Gastroesophageal sphincter (tissue), 4 donors: ENCODE results near the gene MPZL1. TPM values are rescaled to one million over a fixed set of nuclear protein-coding genes. Genes with fewer than 3 reads are reported as not detected.
"Not testable (repeated sequence)": the region's sequence is repeated elsewhere in the genome, so short reads cannot be mapped to it uniquely, and the experiment has no call there.

ENCODE experiments used
- ATAC-seq: fragments of 150-250 bp; one replicate; pipeline ENCODE4 v1.9.1; 2016; ENCODE audit warnings: mild to moderate bottlenecking, moderate library complexity
- H3K27ac ChIP-seq, 4 donors: fragments of 200-600 bp; sonication (generic) in 3 of 4; 1 replicate in 3 of 4; 2 replicates in 1 of 4; pipeline ENCODE4 v1.5.1; 2016 to 2019
- H3K27me3 ChIP-seq: fragments of 200-600 bp; sonication (generic); one replicate; pipeline ENCODE4 v1.5.1; 2019
- H3K36me3 ChIP-seq, 2 donors: fragments of 200-600 bp; sonication (generic); one replicate each; pipeline ENCODE4 v1.5.1; 2019; ENCODE audit warnings: control low read depth in 1 of 2
- H3K4me1 ChIP-seq, 3 donors: fragments of 200-600 bp; sonication (generic); 1 replicate in 2 of 3; 2 replicates in 1 of 3; pipeline ENCODE4 v1.5.1; 2016 to 2019; ENCODE audit warnings: control low read depth in 2 of 3
- H3K4me3 ChIP-seq, 2 donors: fragments of 200-600 bp; sonication (generic); one replicate each; pipeline ENCODE4 v1.5.1; 2019; ENCODE audit warnings: mild to moderate bottlenecking in 1 of 2, moderate library complexity in 1 of 2
- H3K9me3 ChIP-seq, 3 donors: fragments of 200-600 bp; sonication (generic); one replicate each; pipeline ENCODE4 v1.5.1; 2017 to 2019; ENCODE audit warnings: control low read depth in 2 of 3
- CTCF ChIP-seq, 4 experiments: fragments of 200-600 bp in 2 of 4; fragments of 450-650 bp in 2 of 4; sonication (generic) in 1 of 4; IDR thresholded peaks; one replicate each; pipeline ENCODE4 v1.5.1; 2017 to 2019; ENCODE audit warnings: antibody characterized with exemption in 4 of 4, mild to moderate bottlenecking in 2 of 4, moderate library complexity in 2 of 4
- EP300 ChIP-seq: sonication (generic); formaldehyde crosslinking; IDR thresholded peaks from one replicate; pipeline ENCODE4 v1.6.1; 2017; ENCODE audit warnings: antibody characterized with exemption, mild to moderate bottlenecking
- POLR2A ChIP-seq, 2 donors: fragments of 450-650 bp; IDR thresholded peaks; one replicate each; pipeline ENCODE4 v1.6.1; 2017; ENCODE audit warnings: antibody characterized with exemption in 2 of 2, mild to moderate bottlenecking in 2 of 2, moderate library complexity in 1 of 2
- POLR2AphosphoS5 ChIP-seq: sonication (generic); formaldehyde crosslinking; IDR thresholded peaks from one replicate; pipeline ENCODE4 v1.6.1; 2017; ENCODE audit warnings: antibody characterized with exemption
- WGBS, 2 donors: methylation state at CpG; one replicate each; pipeline ENCODE4 v1.1.5; 2018; ENCODE audit warnings: low coverage in 1 of 2; 5-methylcytosine and 5-hydroxymethylcytosine counted together
- total RNA-seq, 4 donors: library from RNA; depleted of rRNA; stranded (reverse); fragments of >200 nt; gene quantifications; one replicate each; pipeline ENCODE4 v1.1.0, GENCODE V29; 2016

The MPZL1 gene
- total RNA-seq, 4 donors from 2014 or later = 83.7 to 127 (median 95.8) TPM

- ATAC-seq = no peak
- 95 to 98% methylated on average over 4 of the region's 4 CpGs for WGBS, 2 donors
- H3K4me3 ChIP-seq = no peak overlapping the region
Observed at GRCh38 chr1:167802235-167802634, 80.5 kb downstream of the MPZL1 start.

GRCh38 chr1:167803358-167804207 lies 81.8 kb downstream of the MPZL1 start:
- peak; percentile 56 for TF ChIP-seq POLR2AphosphoS5
- no peak for TF ChIP-seq EP300
- TF ChIP-seq POLR2A (IDR thresholded peaks at IDR 0.05) = no peak
- peak; percentile 81 to 96 (median 92) for TF ChIP-seq CTCF (IDR thresholded peaks at IDR 0.05)
- no peaks in the 10 kb centered on the region for H3K27me3 ChIP-seq
- H3K4me3 ChIP-seq = no peak overlapping the region
- H3K36me3 ChIP-seq = no peaks in the 10 kb centered on the region
- peak; percentile 95 for ATAC-seq
- no peaks in the 10 kb centered on the region for H3K9me3 ChIP-seq
- peaks cover 0 to 23% (median 0%) of the 10 kb centered on the region in 3 donors for H3K4me1 ChIP-seq
- H3K27ac ChIP-seq = no peak overlapping the region
- WGBS, 2 donors = 8 to 20% methylated on average over 8 to 12 of the region's 12 CpGs

More at GRCh38 chr1:167802235-167802634, 80.5 kb downstream of the MPZL1 start:
- no peak overlapping the region for H3K27ac ChIP-seq
- TF ChIP-seq POLR2A (IDR thresholded peaks at IDR 0.05) (no peak), EP300 (no peak), CTCF (IDR thresholded peaks at IDR 0.05) (no peak), POLR2AphosphoS5 (no peak)
- no peaks in the 10 kb centered on the region for H3K9me3 ChIP-seq
- H3K27me3 ChIP-seq = no peaks in the 10 kb centered on the region
- H3K36me3 ChIP-seq = no peaks in the 10 kb centered on the region
- peaks cover 3 to 36% (median 5%) of the 10 kb centered on the region in 3 donors for H3K4me1 ChIP-seq

- TF ChIP-seq EP300 = no peak
- TF ChIP-seq CTCF (IDR thresholded peaks at IDR 0.05) = no peak
- TF ChIP-seq POLR2A (IDR thresholded peaks at IDR 0.05) = no peak
- no peak for TF ChIP-seq POLR2AphosphoS5
- WGBS, 2 donors = 86 to 88% methylated on average over 3 to 4 of the region's 4 CpGs
- no peak overlapping the region for H3K27ac ChIP-seq
Observed at GRCh38 chr1:167805041-167805556, 83.3 kb downstream of the MPZL1 start.

GRCh38 chr1:167806235-167806634 lies 84.5 kb downstream of the MPZL1 start:
- WGBS, 2 donors = no CpG with 5 or more reads among the region's 23 CpGs
- H3K36me3 ChIP-seq, ATAC-seq, H3K9me3 ChIP-seq, H3K27ac ChIP-seq, H3K4me3 ChIP-seq, H3K27me3 ChIP-seq: not testable (repeated sequence)
- H3K4me1 ChIP-seq = peaks cover 0 to 21% (median 0%) of the 10 kb centered on the region in 3 donors

More at GRCh38 chr1:167805041-167805556, 83.3 kb downstream of the MPZL1 start:
- H3K9me3 ChIP-seq = no peaks in the 10 kb centered on the region
- H3K4me3 ChIP-seq = no peak overlapping the region
- no peaks in the 10 kb centered on the region for H3K27me3 ChIP-seq
- H3K4me1 ChIP-seq = peaks cover 0 to 21% (median 0%) of the 10 kb centered on the region in 3 donors
- no peaks in the 10 kb centered on the region for H3K36me3 ChIP-seq
- ATAC-seq = no peak

- peaks cover 0 to 21% (median 0%) of the 10 kb centered on the region in 3 donors for H3K4me1 ChIP-seq
- H3K27me3 ChIP-seq, ATAC-seq, H3K27ac ChIP-seq, H3K4me3 ChIP-seq, H3K9me3 ChIP-seq, H3K36me3 ChIP-seq: not testable (repeated sequence)
- 96% methylated on average over 4 of the region's 12 CpGs; no CpG with 5 or more reads in 1 of the 2 donors for WGBS, 2 donors
Observed at GRCh38 chr1:167806676-167807075, 84.9 kb downstream of the MPZL1 start.

GRCh38 chr1:167808104-167808503 lies 86.3 kb downstream of the MPZL1 start:
- Histone ChIP-seq H3K36me3 (no peaks in the 10 kb centered on the region), H3K4me1 (peaks cover 0 to 18% (median 0%) of the 10 kb centered on the region in 3 donors), H3K9me3 (peaks cover 0 to 6% (median 0%) of the 10 kb centered on the region in 3 donors), H3K27me3 (no peaks in the 10 kb centered on the region), H3K4me3 (no peak overlapping the region), H3K27ac (no peak overlapping the region)
- 55 to 91% methylated on average over 3 of the region's 3 CpGs for WGBS, 2 donors
- no peak for TF ChIP-seq CTCF (IDR thresholded peaks at IDR 0.05)
- no peak for TF ChIP-seq POLR2A (IDR thresholded peaks at IDR 0.05)
- TF ChIP-seq POLR2AphosphoS5 = no peak
- TF ChIP-seq EP300 = no peak
- ATAC-seq = no peak
